ENCODE results near the gene NOM1. TPM values are rescaled to one million over a fixed set of nuclear protein-coding genes. Genes with fewer than 3 reads are reported as not detected.
"Not testable (repeated sequence)": the region's sequence is repeated elsewhere in the genome, so short reads cannot be mapped to it uniquely, and the experiment has no call there.

Gene NOM1
- total RNA-seq, 1 experiment from 2014 or later, result 35.4 TPM

DNA sequence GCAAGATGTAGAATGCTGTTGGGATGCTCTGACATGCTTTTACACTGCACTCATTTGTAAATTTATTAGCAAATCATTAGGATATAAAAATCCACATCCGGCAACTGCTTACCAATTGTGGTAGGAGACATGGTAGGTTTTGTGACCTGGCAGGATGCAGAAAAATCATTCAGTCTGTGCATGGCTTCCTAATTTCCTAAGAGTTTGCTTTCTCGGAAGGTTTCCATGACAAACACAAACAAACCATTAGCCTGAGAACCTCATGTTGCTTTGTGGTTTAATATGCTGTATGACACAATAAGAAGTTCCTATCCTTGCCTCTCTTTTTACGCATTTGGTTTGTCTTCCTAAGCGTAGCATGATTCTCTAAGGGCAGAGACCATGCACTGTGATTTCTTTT lies 41.9 kb upstream of the NOM1 start:
- intact Hi-C loops (cut with micrococcal nuclease), result loop anchor here (5.0 to 10.0 kb wide), 2 partner anchors 230 to 437 kb away; partner anchors contain the start of gene UBE3C
- Histone ChIP-seq H3K9ac (ENCODE audit: low read length) (no peak overlapping the region), H3K79me2 (ENCODE audit: insufficient read depth, low read length) (no peaks in the 10 kb centered on the region), H3K9me3 (ENCODE audit: control insufficient read depth in 1 of 2, insufficient read depth in 1 of 2, low read depth in 1 of 2, low read length in 2 of 2) (no peaks in the 10 kb centered on the region), H3K4me3 (replicated peaks in 1 of 2; ENCODE audit: low read depth in 1 of 2, low read length in 2 of 2) (no peak overlapping the region), H4K20me1 (ENCODE audit: insufficient read depth) (no peaks in the 10 kb centered on the region), H3K27ac (ENCODE audit: low read depth, low read length) (no peak overlapping the region), H3K9me2 (ENCODE audit: insufficient read depth) (no peaks in the 10 kb centered on the region), H3K36me3 (ENCODE audit: control insufficient read depth in 1 of 2, insufficient read depth in 2 of 2, low read length in 2 of 2) (no peaks in the 10 kb centered on the region), H3K4me1 (ENCODE audit: control insufficient read depth in 1 of 2, insufficient read depth in 2 of 2, low read length in 2 of 2) (peaks cover 13 to 32% of the 10 kb centered on the region in 2 experiments), H2AFZ (ENCODE audit: low read depth, low read length, poor library complexity, severe bottlenecking) (no peak overlapping the region), H3K27me3 (ENCODE audit: insufficient read depth, low read length) (no peaks in the 10 kb centered on the region), H3K4me2 (ENCODE audit: low read length) (no peak overlapping the region)
- POLR2A ChIA-PET, result no interaction called here
- TF ChIP-seq SP1 (IDR thresholded peaks at IDR 0.05; ENCODE audit: low read depth) (no peak), ZBTB33 (IDR thresholded peaks at IDR 0.05; ENCODE audit: extremely low read depth, insufficient replicate concordance, low read length) (no peak), SIN3A (IDR thresholded peaks at IDR 0.05; ENCODE audit: low read depth) (no peak), EGR1 (IDR thresholded peaks at IDR 0.05; ENCODE audit: low read depth) (no peak), RAD21 (IDR thresholded peaks at IDR 0.05; ENCODE audit: low read depth) (no peak), TCF7L2 (IDR thresholded peaks at IDR 0.05; ENCODE audit: borderline replicate concordance, extremely low read depth, insufficient read depth, insufficient read length) (no peak), POLR2AphosphoS5 (IDR thresholded peaks at IDR 0.05; ENCODE audit: low read depth, low read length) (no peak), ELF1 (IDR thresholded peaks at IDR 0.05; ENCODE audit: borderline replicate concordance, low read depth) (no peak), CBX3 (IDR thresholded peaks at IDR 0.05; ENCODE audit: low read depth) (no peak), CEBPB (IDR thresholded peaks at IDR 0.05; ENCODE audit: low read depth) (no peak), YY1 (IDR thresholded peaks at IDR 0.05; ENCODE audit: extremely low read depth, insufficient replicate concordance, low read depth, low read length) (no peak), FOSL1 (IDR thresholded peaks at IDR 0.05; ENCODE audit: low read depth) (no peak), MAX (IDR thresholded peaks at IDR 0.05) (no peak), SRF (IDR thresholded peaks at IDR 0.05; ENCODE audit: low read depth) (no peak), JUND (IDR thresholded peaks at IDR 0.05) (no peak)
- TF ChIP-seq, protein P1, sequence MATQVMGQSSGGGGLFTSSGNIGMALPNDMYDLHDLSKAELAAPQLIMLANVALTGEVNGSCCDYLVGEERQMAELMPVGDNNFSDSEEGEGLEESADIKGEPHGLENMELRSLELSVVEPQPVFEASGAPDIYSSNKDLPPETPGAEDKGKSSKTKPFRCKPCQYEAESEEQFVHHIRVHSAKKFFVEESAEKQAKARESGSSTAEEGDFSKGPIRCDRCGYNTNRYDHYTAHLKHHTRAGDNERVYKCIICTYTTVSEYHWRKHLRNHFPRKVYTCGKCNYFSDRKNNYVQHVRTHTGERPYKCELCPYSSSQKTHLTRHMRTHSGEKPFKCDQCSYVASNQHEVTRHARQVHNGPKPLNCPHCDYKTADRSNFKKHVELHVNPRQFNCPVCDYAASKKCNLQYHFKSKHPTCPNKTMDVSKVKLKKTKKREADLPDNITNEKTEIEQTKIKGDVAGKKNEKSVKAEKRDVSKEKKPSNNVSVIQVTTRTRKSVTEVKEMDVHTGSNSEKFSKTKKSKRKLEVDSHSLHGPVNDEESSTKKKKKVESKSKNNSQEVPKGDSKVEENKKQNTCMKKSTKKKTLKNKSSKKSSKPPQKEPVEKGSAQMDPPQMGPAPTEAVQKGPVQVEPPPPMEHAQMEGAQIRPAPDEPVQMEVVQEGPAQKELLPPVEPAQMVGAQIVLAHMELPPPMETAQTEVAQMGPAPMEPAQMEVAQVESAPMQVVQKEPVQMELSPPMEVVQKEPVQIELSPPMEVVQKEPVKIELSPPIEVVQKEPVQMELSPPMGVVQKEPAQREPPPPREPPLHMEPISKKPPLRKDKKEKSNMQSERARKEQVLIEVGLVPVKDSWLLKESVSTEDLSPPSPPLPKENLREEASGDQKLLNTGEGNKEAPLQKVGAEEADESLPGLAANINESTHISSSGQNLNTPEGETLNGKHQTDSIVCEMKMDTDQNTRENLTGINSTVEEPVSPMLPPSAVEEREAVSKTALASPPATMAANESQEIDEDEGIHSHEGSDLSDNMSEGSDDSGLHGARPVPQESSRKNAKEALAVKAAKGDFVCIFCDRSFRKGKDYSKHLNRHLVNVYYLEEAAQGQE (IDR thresholded peaks at IDR 0.05; ENCODE audit: low read depth), result no peak
- RAD21 ChIA-PET (ENCODE audit: low non-redundant PET in 1 of 2, low total read pairs in 2 of 2, uncharacterized antibody in 2 of 2, unreplicated experiment in 2 of 2), result no interaction called here
- ATAC-seq (no peak), DNase-seq (ENCODE audit: low read depth, low spot score) (no peak)
- no TSS peak for BruUV-seq (replicated peaks)
- CTCF ChIA-PET, result no interaction called here

- H3K27me3 ChIP-seq (ENCODE audit: insufficient read depth, low read length); BruUV-seq (replicated peaks); H3K4me3 ChIP-seq (replicated peaks in 1 of 2; ENCODE audit: low read depth in 1 of 2, low read length in 2 of 2); H3K9ac ChIP-seq (ENCODE audit: low read length); H3K27ac ChIP-seq (ENCODE audit: low read depth, low read length); H3K9me2 ChIP-seq (ENCODE audit: insufficient read depth); H3K9me3 ChIP-seq (ENCODE audit: control insufficient read depth in 1 of 2, insufficient read depth in 1 of 2, low read depth in 1 of 2, low read length in 2 of 2); H3K4me2 ChIP-seq (ENCODE audit: low read length); H3K79me2 ChIP-seq (ENCODE audit: insufficient read depth, low read length); H2AFZ ChIP-seq (ENCODE audit: low read depth, low read length, poor library complexity, severe bottlenecking); ATAC-seq; POLR2A ChIA-PET; CTCF ChIA-PET; DNase-seq (ENCODE audit: low read depth, low spot score); RAD21 ChIA-PET (ENCODE audit: low non-redundant PET in 1 of 2, low total read pairs in 2 of 2, uncharacterized antibody in 2 of 2, unreplicated experiment in 2 of 2); H4K20me1 ChIP-seq (ENCODE audit: insufficient read depth); H3K36me3 ChIP-seq (ENCODE audit: control insufficient read depth in 1 of 2, insufficient read depth in 2 of 2, low read length in 2 of 2): not testable (repeated sequence)
- peaks cover 0 to 13% of the 10 kb centered on the region in 2 experiments; a peak in 2 of 4 replicates for H3K4me1 ChIP-seq (ENCODE audit: control insufficient read depth in 1 of 2, insufficient read depth in 2 of 2, low read length in 2 of 2)
- intact Hi-C loops (cut with micrococcal nuclease), result loop anchor here (1.0 to 10.0 kb wide), 3 partner anchors 228 to 435 kb away; partner anchors contain the start of gene UBE3C
Measured at GRCh38 chr7:156909574-156910252, 39.8 kb upstream of the NOM1 start.

All from HCT116 (cell line).